ENCODE data around the gene DCAF6.

DNA sequence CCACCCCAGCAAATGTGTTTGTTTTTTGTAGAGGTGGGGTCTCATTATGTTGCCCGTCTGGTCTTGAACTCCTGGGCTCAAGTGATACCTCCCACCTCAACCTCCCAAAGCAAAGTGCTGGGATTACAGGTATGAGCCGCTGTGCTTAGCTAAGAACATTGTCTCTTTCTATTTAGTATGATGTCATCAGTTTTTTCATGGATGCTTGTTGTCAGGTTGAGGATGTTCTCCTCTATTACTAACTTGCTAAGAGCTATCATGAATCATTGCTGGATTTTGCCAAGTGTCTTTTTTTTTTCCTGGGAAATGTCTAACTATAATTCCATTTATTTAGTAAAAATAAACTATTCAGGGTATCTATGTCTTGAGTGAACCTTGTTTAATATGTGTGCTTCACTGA, 19.4 kb downstream of the DCAF6 start:
- TF ChIP-seq POLR2A (IDR thresholded peaks at IDR 0.05; ENCODE audit: low read length) (no peak), GATA1 (IDR thresholded peaks at IDR 0.05; ENCODE audit: low read depth, low read length) (no peak)
